Activated T-cell treated with anti-CD3 and anti-CD28 coated beads, Interleukin-2, amount 50 U/mL, for 48 hours (primary cell): ENCODE results near the gene KLF6.
A peak's percentile ranks its signal among the peaks of the same experiment; 100 is the strongest.

Source experiments
- DNase-seq, 2 experiments: peaks; one replicate each; pipeline ENCODE4 v3.0.0-alpha.2; 2020

KLF6 gene

DNA sequence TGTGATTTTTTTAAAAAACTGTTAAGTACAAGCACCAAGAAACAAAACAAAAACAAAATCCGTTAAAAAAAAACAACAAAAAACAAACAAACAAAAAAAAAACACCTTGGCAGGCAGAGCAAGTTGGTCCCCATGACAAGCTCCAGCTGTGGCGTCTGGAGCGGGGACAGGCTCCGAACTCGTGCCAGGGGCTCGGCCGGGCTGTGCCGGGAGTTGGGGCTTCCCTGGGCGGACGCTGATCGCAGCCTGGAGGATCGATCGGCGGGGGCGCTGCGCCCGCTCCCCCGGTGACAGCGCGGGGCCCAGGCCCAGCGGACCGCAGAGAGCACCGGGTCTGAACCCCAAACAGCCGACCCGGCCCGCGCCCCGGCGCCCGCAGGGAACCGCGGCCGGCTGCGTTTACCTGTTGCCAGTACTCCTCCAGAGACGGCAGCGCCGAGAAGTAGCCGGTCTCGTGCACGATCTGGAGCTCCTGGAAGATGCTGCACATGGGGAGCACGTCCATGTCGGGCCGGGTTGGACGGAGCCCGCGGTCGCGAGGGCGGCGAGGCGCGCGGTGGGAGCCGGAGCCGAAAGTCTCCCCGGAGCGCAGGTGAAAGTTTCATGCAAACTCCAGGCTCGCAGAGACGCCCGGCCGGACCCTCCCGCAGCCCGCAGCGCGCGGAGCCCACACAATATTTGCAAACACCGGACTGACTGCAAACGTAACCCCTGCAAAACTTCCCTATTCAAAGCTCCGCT lies at the start of gene KLF6:
KLF6 (minus strand) TSS at position 700 of the 741 bp plus-strand sequence; CDS start at position 505, 195 bp downstream.
- no peak for DNase-seq

DNA sequence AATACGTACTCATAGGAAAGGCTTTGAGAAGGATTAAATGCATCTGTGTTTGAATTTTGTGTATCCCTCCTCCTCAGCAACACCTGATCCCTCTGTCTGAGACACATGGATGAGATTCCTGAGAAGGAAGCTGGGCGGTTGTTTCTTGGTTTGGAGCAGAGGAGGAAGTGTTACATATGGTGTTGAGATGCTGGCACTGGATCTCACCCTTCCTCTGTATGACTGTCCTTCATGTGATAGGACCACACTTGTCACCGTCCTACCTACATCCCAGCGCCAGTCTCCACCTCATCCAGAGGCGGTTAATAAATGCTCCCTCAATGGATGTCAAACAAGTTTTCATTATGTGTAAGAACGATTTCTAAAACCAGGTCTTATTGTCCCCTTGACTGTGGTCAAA lies 49.4 kb upstream of the KLF6 start:
- DNase-seq: no peak

DNA sequence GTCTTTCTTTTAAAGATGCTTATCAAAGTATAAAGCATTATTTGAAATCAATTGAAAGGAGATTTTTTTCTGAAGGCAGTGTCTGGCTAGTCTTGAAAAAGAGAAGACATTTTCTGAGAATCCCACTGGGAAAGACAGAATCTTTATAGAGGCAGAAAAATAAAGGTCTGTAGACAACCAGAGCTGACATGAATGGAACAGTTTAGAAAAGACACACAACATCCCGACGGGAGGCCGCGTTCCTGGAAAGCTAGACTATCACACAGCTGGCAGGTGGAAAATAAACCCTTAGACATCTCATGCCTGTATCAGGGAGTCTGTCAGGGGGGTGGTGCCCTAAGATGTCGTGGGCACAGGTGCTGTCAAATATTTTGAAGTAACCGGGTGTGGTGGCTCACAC lies 48.0 kb upstream of the KLF6 start:
- DNase-seq: no peak

DNA sequence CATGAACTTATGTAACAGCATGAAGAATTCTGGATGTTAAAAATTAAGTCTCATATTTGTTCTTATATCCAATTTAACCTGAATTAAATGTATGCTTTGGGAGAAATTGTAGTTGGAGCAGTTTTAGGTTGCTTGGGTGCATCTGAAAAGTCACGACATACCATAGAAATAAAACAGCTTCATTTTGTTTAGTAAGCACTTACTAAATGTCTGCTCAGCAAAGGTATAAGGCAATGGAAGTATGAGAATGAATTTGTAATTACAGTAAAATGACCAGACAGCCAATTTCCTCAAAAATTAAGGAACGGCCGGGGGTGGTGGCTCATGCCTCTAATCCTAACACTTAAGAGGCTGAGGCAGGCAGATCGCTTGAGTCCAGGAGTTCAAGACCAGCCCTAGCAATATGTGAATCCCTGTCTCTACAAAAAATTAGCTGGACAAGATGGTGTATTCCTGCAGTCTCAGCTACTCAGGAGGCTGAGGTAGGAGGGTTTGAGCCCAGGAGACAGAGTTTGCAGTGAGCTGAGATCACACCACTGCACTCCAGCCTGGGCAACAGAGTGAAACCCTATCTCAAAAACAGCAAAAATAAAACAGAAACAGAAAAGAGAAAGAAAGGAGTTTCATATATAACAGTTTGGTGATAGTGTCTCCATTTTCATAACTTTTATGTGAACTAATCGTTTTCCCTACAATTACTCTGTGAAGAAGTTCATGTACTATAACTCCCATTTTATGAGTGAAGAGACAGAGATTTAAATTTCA lies 47.2 kb upstream of the KLF6 start:
- no peak for DNase-seq

DNA sequence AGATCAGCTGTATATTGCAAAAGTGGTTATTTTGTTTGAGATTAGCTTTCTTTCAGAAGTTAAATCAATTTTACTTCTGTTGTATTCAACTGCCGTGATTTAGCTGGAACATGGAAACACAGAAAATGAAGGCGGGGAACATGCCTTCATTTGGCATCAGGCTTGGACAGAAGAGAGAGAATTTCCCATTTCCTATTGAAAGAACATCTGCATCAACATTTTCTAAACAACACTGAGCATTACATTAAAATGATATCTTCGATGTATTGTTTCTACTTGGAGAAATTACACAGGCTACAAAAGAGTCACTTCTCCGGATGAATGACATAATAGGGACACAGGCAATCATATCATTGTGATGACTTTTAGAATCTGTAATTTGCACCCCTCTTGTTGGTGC lies 46.6 kb upstream of the KLF6 start:
- no peak for DNase-seq

DNA sequence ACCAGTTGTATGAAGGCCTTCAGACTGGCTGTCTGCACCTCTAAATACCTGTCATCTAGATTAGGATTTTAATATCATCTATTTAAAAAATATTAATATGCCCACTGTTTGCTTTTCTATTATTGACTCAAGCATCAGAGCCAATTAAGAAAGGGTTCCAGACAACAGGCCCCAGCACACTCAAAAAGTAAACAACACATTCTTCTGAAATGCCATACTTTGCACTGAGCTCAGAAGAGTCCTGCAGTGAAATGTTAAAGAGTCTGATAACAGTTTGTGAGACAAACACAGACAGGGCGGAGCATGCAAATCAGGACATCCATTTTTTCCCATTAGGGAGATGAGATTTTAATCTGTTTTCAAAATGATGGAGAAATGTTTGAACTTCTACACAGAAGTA lies 45.9 kb upstream of the KLF6 start:
- DNase-seq: no peak

DNA sequence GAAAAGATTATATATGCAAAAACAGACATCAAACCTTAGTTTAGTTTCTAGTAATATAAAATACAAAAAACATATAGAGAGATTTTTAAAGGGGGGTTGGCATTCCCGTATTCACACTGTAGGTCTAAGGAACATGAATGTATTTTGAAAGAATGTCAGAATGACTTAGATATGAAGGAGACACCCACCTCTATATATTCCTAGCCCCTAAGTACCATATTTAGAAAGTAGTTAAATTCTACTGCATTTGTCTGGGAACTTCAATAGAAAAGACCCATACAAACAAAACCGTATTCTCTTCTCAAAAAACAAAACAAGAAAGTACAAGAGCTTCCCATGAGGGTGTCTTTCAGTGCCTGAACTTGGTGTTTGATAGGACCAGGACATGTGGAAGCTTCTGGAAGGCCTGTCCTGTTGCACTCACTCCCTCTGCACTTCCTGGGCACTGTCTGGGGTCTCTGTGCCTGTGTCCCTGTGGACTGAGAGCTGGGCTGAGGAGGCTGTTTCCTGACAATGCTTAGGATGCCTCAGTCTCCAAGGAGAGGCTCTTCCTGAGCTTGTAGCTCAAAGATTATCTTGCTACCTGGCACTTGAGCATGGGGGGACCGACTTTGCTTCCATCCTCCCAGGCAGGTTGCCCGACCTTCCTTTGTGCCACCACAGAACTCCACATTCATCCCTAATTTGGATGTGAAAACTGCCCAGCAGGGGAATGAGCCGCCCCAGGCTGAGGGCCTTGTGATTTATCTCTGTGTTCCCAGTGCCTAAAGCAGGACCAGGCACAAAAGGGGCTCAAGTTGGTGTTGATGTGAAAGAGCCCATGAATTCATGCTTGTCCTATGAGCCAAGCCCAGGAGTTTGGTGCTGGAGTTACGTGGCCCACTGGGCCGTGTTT lies 44.4 kb upstream of the KLF6 start:
- DNase-seq: no peak

DNA sequence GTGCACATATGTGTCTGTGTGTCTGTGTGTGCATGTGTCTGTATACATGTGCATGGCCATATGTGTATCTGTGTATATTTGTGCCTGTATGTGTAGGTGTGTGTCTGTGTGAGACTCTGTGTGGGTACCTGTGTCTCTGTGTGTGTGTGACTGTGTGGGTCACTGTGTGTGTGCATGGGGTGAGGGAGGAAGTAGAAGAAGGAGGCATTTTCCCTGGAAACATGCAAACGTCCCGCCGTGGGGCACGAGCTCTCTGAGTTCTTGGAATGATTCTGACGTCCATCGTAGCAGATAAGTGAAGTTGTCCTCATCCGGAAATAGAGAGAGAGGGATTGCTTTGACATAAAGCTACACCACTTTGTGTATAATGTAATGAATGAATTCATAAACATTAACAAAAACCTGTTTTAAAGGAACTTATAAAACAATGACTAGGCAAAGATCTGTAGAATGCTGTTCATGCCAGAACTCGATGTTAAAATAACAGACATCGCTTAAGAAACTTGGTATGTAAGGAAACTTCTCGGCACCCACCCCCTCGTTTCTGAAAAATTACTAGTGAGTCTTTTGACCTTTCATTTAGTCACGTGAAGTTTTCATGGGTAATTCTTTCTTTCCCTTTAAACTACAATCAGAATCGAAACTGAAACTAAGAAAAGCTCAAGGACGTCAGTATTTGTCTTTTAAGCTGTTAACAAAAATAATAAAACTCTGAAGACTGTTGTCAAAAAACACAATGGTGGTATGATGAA lies 43.6 kb upstream of the KLF6 start:
- peak; percentile 49 to 55 for DNase-seq

DNA sequence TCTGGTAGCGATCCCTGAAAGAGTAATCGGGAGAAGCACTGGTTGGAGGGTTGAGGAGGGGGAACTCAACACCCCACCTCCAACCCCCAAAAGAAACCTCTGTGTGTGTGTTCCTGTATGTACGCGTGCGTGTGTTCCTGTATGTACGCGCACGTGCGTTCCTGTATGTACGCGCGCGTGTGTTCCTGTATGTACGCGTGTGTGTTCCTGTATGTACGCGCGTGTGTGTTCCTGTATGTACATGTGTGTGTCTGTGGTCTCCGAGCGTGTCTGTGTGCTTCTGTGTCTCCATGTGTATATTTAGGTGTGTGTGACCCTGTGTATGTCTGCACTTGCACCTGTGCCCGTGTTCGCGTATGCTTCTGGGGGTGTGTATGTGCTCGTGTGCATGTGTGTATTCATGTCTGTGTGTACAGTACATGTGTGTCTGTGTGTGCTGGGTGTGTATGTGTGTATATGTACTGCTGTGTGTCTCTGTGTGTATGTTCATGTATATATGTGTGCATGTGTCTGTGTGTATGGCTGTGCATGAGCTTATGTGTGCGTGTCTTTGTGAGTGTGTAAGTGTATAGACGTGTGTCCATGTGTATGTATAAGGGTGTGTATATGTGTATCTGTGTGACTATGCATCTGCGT lies 42.9 kb upstream of the KLF6 start:
- no peak for DNase-seq

DNA sequence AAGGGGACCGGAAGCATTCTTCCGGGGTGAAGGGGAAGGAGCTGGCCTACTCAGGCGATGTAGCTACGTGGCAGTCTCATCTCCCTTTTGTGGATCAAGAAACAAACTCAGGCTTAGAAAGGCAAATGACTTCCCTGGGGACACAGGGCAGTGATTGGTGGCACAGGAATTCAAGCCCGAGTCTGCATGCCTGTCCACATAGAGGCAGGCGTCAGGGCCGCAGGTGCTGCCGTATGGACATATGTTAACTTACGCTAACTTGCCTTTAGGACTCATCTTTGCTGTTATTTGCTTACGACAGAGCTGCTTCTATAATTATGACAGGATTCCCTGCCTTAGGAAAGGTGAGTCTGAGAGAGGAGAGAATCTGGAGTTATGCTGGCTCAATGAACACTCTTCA lies 42.3 kb upstream of the KLF6 start:
- DNase-seq: no peak

DNA sequence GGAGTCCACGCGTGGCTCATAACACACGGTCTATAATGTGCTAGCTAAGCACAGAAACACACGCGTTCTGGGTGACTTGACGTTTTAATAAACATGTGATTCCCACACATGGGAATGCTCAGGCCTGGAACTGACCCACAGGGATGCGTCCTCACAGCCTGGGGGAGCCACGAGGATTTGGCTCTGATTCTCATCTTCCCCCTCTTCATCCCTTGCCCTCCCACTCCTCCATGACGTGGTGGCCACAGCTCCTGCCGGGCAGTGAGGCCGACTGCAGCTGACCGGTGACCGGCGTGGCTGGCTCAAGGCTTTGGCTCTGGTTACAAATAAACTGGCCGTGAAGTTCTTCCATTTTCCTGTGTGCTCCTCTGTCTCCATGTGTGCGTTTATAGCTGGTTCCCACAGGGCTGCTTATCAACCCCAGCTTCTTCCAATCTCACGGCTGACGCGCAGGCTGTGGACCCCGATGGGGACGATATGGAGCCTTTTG lies 40.9 kb upstream of the KLF6 start:
- no peak for DNase-seq

DNA sequence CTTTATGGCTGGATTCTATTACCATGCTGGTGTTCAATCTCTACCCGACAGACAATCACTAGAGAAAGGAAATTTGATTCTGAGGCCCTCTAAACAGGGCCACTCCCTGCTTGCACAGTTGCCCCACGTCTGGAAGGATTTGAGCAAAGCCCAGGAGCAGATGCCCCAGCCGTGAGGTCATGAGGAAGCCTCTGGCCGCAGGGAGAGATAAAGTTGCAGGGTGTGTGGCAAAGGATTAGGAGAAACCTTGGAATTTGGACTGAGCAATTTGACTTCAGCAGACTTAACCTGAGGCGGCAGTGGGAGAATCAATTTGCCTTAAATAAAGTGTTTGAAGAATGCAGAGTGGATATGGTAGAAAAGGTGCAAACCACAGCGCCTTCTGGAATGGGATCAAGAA lies 40.2 kb upstream of the KLF6 start:
- DNase-seq: no peak

DNA sequence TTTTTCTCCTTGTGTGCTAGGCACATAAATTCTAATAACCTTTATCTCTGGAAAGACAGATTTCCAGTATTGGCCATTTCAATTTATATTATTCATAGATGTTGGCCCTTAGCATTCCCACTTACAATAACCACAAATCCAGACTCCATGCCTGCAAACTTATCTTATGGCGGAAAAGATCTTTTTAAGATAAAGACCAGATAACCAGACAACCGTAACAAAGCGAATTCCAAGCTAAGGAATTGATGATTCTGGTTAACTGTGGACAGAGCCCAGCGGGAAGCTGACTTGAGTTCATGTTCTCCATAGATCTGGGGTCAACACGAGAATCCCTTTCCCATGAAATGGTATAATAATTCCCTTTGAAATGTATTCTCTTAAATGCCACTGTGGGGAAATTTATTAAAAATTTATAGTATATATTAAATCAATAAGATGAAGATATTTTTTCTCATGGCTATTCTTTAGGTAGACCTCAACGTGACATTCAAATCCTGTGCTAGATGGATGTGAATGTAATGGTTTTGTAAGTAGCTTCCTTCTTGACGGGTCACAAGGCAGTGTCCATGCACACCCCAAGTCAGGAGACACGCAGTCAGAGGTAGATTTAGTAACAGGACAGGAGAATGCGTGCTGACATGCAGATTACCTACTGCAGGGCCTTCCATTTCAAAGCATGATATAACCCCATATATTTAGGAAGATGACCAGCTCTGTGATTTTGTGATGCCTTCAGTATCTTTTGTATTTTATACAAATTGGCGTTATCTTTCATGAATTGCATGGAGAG lies 37.7 kb upstream of the KLF6 start:
- DNase-seq: no peak

DNA sequence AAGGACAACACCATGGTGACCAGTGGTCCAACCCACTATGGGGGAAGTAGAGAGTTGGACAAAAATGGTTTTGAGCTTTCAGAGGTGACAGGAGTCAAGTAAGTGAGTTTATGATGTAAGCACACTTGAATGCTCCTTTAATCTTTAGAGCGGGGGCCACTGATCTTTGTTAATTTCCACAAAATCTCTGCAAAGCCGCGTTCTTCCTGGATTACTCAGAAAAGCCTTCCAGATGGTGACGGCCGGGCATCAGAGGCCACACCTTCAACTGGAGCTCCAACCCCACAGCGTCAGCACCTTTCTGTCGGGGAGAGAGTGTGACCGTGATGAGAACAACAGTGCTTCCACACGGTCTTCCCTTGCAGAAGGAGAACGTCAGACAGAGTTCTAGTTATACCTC lies 35.2 kb upstream of the KLF6 start:
- no peak for DNase-seq

DNA sequence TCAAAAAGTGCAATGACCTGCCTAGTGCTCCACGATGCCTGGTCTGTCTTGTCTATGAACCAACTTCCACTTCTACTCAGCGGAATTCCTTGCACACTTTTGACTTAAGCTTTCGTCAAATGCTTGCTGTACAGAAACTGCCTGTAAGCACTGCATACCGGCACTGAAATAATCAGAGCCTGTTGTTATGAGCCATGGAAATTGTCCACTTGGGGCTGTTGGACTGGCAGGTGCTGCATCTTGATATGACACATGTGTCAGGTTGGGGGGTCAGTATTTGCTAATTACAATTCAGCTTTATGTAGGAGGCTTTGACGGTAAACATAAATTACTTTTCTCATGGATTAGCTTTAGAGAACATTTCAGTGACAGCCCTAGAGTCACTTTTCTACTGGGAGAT lies 32.0 kb upstream of the KLF6 start:
- no peak for DNase-seq

DNA sequence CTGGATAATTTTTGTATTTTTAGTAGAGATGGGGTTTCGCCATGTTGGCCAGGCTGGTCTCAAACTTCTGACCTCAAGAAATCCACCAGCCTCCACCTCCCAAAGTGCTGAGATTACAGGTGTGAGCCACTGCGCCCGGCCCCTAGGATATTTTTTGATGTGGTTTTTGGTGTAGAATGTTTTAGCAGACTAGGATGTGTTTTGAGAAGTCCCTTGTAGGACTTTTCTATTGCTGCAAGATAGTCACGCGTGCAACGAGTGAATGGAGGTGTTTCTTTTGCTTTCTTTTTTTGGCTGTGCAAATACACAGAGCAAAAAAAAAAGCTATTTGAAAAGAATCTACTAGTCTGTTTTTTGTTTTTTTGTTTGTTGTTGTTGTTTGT lies 29.8 kb upstream of the KLF6 start:
- DNase-seq: no peak

DNA sequence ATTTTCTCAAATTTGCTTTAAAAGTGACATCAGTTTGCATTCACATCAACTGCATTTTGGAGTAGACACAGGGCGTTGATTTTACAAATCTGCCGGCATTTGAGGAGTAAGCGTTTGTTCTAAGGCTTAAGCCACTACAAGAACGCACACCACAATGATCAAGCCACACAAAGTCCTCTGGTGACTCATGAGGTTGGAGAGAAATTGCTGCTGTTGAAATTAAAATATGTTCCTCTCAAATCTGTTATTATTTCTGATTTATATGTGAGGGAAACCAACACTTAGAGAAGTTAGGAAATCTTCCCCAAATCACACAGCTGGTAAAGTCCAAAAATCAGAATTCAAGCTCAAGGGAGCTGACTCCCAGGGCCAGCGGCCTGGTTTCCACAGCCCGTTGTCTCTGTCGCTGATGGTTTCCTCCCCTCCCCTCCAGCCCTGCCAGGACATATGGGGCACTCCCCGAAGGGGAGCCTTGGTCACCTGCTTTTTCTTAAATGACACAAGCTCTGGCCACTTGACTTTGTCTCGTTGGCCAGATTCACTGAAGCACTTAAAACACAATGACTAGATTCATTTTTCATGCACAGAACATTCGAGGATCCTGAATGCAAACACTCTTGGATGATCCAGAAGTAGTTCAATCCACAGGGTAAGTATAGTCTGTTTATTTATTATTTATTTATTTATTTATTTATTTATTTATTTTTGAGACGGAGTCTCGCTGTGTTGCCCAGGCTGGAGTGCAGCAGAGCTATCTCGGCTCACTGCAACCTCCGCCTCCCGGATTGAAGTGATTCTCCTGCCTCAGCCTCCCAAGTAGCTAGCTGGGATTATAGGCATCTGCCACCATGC lies 29.2 kb upstream of the KLF6 start:
- DNase-seq: no peak

DNA sequence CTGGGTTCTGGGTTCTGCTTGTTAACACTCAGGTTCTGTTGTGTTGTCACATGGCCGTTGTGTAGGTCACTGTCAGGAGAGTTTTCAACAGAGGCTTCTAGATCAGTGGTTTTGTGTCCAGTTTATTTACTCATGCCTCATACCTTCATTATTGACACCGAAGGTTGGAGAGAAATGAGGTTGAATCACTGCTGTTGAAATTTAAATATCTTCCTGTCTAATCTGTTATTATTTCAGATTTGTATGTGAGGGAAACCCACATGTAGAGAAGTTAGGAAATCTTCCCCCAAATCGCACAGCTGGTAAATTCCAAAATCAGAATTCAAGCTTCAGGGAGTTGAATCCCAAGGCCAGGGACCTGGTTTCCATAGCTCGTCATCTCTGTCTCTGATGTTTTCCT lies 28.3 kb upstream of the KLF6 start:
- DNase-seq: no peak

DNA sequence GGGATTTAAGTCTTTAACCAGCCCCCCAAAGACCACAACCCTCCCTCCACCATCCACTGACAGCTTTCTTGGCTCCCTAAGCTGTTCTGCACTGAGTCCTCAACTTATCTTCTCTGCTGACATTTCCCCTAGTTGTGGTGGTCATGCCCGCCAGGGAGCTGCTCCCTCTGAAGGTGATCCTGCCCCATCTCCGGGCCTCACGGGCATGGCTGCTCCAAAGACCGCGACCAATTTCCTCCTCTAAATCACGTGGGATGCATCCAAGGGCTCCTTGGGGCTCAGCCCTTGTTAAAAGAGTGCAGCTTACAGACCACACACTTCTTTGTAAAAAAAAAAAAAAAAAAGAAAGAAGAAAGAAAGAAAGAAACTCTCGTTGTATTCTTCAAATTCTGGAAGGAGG lies 27.1 kb upstream of the KLF6 start:
- DNase-seq: no peak

DNA sequence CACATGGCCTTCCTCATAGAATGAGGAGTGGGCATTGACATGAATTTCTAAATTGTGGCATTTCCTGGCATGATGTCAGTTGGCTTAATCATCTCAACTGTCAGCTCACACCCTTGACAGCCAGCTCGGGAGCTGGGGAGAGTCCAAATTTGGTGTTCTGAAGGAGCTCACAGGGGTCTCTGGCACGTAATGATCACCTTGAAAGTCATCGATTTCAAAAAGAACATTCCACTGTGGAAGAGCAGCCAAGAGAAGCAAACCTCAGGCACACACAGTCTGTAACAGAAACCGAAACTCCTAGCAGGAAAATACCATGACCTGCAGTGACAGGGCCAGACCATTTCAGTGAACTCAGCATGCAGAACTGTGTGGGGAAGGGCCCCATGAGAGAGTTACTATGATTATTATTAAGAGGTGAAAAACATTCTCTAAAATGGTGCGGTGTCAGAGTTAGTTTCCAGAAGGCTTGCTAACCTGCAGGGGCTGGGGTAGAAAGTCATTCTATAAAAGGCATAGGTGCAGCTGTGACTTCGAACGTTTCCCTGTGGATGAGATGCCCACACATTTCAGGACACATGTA lies 26.4 kb upstream of the KLF6 start:
- DNase-seq: peak; percentile 73 to 76
